NCI-H2107 treated with DMSO at 0.1 percent for 48 hours (cell line): Measurements from ENCODE around the gene CCNG2.

ENCODE experiments used
- DNase-seq: peaks from one replicate; lab custom pipeline; 2025; ENCODE audit not compliant: unreplicated experiment; lab: John Stamatoyannopoulos, UW

The CCNG2 gene

DNA sequence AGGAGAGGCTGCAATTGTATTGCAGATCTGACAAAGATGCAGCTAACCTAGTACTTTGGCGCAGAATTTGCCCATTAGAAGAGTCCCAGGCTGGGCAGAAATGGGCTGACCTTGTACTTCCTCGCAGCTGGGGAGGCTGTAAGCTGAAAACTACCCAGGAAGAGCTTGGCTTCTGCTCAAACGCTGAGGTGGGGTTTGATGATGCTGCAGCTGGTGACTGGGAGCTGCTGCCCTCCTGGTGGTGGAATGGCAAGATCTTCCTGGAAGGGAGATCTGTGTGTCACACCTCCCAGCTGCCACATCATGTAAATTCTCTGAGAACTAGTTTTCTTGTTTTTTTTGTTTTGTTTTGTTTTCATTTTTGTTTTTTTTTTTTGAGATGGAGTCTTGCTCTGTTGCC, 17.4 kb downstream of the CCNG2 start:
- no peak for DNase-seq

DNA sequence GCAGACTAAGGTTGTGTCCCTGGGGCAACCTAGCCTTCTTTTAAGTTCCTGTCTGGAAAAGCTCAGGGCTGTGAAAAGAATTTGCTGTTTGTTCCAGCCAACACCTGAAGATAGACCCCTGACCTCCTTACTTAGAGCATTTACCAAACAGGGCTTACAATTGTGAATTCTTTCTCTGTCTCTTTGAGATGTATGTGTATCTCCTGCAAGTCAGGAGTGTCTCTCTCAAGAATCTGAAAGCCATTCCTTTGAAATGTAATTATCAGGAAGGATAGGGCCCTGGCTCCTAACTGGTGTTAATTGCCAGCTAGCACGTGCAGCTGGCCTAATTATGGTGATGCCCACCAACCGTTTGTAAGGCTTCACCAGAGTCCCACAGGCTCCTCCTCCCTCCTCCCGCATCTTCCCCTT, 18.2 kb downstream of the CCNG2 start:
- DNase-seq, result no peak

DNA sequence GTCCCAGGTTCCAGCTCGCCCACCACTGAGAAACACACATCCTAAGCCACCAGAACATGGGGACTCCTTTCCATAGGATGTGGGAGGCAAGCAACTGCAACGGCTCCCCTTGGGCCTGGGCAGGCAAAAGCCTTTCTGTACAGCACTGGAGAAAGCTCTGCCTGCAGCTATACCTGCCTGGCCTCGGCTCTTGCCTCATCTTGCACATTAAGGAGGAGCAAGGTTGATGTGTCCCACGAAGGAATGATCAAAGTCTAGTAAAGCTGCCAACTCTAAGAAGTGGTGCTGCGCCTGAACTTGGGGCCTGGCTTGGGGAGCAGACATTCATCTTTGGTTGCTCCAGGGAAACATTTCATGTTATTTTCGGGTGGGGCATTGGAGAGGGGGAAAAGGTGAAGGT, 19.6 kb downstream of the CCNG2 start:
- DNase-seq, result no peak

DNA sequence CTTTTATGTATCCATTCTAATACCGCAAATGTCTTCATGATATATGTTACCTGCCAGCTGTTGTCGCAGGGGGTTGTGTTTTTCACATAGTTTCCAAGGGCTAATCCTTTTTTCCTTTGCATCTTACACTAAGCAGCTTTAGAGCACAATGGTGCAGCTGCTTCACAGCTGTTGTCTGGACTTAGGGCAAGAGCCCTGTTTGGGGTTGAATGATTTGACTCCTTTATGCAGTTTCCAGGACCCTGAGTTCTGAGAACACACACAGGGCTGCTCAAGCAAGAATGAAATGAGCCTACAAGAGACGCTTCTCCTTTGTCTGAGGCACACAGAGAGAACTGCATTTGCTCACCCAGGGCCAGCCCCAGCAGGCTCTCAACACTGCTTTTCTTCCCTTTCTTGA, 20.2 kb downstream of the CCNG2 start:
- DNase-seq, result no peak

DNA sequence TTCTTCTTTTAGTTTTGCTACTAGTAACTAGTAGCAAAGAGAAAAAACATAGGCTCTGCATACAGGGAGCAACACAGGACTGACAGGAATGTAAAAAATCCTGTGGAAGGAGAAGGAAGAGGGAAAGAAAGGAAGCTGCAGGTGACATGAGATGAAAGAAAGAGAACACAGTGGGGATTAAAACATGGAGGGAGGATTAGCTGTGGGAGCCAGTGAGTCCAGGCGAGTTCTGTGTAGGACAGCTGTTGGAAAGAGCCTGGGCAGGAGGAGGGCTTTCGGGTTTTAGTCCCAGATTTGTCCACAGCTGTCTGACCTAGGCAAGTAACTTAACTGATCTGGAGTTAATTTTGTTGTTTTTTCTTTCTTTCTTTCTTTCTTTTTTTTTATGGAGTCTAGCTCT, 21.6 kb downstream of the CCNG2 start:
- no peak for DNase-seq

DNA sequence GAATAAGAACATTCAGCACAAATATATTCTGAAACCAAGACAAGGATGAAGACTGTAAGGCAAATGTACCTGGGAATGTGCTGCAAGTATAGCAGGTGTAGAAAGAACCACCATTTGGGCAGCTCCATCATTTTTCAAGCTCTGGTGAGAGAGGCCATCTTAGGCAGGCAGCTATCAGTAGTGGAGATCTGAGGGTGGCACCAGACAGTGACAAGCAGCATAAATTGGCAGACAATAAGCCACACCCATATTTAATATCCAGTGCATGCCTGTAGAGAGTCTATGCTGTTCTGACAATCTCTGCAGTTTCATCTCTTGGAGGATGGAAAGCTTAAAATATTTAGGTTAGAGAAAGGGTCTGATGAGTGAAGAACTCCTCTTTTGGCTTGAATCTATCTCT, 22.5 kb downstream of the CCNG2 start:
- no peak for DNase-seq

DNA sequence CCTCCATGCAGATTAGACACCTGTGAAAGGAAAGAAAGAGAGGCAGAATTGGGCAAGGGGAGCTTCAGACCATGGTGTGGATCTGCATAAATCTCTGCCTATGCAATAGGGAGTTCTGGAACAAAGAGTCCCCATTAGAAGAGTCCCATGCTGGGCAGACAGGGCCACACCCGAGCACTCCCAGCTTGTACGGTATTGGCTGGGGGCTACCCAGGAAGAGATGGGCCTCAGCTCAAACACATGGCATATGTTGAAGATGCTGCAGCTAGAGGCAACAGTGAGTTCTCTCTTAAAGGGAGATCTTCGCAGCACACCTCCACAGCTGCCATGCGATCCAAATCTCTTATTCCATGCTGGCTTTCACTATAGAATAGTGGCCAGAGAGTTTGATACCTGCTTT, 24.7 kb downstream of the CCNG2 start:
- no peak for DNase-seq

DNA sequence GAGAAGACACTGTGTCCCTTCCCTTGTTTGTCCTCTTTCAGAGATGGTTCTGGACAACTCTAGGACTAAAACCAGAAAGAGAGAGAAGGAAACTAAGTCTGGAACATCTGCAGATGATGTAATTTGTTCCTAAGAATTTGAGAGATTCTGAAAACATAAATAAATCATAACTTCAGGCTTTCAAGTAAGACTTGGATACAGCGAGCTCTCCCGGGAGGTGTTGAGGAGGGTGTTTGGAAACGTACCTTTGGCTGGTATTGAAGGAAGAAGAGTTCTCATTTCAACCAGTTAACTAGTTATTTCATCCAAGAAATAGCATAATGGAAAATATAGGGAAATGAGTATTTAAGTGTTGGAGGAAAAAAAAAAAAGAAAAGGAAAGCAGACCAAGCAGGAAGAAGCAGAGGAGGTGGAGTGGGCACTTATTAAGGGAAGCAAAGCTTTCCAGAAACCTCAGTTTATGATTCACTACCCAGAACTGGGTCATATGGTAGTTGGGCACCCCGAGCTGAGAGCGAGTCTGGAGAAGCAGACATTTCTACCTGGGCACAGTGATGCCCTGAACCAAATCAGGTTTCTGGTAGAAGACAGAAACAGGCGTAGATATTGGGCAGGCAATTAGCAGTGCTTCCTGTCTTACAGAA, 26.9 kb downstream of the CCNG2 start:
- no peak for DNase-seq

DNA sequence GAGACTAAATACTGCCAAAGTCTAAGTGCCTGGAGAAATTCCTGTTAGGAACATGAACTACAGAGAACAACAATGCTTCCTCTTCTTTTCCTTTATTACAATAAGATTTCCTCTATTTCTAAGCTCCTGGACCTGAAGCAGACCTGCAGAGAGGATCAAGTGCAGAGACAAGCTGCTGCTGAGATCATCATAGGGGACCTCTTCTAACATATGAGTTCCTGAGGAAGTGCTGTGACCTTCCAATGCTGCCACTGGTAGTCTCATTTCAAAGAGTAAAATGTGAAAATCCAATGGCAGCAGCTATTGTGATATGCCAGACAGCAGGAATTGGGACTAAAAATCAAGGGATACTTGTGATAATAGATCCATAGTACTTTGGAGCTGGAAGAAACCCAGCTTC, 28.0 kb downstream of the CCNG2 start:
- DNase-seq, result no peak

DNA sequence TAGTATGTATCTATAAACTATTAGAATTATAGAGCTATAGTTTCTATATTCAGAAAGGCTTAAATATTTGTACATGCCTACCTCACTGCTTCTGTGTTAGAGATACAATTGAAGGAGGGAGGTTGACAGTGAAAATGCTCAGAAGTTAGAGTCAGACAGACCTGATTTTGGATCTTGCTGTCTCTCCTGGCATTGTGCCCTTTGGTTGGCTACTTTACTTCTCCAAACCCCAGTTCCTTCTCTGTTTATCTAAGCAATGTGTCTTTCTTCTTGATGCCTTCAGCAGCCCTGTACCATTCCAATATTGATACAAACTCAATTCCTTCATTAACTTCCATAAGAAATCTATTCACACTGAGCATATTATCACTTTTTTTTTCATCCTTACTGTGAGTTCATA, 28.7 kb downstream of the CCNG2 start:
- DNase-seq, result no peak

DNA sequence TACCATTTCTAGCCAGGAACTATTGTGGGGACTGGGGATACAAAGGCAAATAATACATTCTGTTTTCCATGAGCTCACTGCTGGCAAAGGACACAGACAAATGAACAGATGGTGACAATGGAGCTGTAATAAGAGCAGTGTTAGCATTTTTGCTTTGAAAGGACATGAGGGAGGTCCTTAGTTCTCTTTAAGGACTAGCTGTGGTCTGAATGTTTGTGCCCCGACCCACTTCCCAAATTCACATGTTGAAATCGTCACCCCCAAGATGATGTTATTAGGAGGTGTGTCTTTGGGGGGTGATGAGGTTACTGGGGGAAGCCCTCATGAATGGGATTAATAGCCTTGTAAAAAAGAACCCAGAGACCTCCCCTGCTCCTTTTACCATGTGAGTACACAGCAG, 30.3 kb downstream of the CCNG2 start:
- no peak for DNase-seq

DNA sequence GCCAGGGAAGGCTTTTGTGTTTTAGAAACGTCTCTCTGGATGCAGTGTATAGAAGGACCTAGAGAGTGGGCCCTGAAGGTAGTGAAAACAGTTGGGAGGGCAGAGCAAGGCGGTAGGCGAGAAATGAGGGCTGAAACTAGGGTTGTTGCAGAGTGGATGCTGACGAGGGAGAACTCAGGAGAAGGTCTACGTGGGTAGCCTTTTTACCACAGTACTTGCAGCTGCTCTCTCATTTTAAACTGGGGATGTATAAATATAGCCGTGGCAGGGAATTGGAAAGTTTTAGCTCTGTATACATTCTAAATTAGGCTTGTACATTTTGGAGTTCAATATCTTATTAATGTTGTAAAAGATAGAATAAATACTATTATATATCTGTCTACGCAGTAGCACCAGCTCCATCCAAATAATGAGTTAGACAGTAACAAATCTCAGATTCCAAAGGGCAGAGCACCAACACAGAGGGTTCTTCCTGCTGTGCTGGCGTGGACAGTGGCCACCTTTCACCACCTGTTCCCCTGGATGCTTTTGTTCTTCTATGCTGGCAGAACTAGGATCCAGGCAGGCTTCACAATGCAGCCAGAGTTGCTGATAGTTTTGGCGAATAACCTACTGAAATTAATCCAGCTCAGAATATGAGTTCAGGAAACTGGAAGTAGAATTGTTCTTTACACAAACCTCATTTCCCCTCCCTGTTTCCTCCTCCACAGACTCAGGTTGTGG, 31.7 kb downstream of the CCNG2 start:
- DNase-seq, result no peak

DNA sequence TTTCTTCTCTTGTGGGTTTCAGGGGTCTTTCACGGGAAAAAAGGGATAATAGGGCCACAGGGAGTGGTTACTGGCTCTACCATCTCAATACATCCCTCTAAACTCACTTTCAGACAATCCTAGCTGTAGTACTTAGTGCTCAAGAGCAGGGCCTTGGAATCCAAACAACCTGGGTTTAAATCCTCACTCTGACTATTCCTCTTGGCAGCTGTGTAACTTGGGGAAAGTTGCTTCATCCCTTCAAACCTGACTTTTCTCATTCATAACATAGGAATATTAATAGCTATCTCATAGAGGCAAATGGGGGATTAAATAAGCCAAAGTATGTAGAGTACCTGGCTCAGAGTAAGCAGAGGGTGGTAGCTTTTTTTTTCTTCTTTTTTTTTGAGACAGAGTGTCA, 32.4 kb downstream of the CCNG2 start:
- DNase-seq, result no peak

DNA sequence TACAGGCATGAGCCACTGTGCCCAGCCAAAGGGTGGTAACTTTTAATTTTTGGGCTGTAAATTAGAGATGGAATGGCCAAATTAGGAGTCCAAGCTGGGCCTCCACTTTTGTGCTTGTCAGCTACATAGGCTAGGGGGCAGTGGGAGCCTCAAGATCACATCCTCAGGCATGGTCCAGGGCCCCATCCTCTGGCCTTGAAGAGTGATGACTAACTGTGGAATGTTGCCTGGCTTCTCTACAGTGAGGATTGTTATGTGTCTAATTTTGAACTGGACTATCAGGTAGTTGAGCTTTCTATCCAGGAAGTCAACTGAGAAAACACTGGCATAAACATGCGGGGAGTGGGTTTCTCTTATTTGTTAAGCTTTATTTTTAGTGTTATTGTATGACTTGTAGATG, 33.0 kb downstream of the CCNG2 start:
- no peak for DNase-seq

DNA sequence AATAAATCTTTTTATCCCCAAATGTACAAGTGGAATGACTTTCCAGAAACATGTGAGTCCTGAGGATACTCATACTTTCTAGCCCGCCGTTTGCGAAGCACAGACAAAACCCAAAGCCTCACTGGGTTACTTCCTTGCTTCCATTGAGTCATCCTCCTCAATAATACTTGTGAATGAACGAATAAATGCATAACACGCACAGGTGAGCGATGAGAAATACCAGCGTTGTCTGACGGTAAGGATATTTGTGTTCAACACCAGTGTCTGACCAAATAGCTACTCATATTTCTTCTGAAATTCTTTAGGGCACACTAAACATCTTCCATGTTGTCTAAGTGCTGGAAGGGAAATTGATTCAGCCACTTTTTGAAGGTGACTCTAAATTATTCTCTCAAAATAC, 36.0 kb downstream of the CCNG2 start:
- DNase-seq, result no peak

DNA sequence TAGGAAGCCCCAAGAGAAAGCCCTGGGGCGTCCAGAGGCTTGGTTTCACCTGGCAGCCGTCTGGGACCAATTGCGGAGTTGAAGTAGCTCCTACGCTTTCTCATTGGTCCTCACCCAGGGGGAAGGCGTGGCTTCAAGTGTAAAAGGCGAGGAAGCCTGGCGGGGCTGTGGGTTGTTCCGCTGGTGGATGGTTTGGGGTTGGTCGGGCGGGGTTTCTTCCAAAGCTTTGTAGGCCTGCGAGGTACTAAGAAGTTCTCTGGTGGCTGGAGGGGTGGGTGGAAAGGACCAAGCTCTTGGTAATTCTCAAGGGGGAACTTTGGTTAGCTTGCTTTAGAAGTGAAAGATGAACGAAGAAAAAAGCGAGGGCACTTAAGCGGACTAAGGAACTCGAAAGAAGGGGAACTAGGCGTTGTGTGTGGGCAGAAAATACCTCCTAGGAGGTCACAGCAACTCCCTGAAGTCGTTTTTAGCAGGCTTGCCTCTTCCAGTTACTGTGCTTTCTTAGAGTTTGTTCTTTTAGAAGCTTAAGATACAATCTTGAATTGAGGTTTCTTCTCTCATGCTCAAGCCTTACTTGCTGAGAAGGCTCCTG, 36.6 kb downstream of the CCNG2 start:
- no peak for DNase-seq

DNA sequence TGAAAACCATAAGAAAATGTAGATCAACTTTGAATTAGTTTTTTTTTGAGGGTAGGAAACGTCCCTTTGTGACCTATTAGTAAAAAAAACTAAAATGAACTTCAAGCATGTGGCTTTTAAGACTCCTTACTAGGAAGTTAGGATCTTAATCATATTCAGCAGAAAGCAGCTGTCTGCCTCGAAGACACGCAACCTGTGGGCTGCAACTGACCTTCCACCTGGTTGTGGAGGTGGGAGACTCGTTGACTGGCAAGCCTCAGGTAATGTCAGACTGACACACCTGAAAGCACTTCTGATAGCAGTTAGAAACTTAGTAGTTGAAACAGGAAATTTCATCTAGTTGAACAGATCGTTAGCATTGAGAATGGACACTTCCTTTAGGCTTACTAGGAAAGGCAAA, 37.4 kb downstream of the CCNG2 start:
- DNase-seq, result no peak

DNA sequence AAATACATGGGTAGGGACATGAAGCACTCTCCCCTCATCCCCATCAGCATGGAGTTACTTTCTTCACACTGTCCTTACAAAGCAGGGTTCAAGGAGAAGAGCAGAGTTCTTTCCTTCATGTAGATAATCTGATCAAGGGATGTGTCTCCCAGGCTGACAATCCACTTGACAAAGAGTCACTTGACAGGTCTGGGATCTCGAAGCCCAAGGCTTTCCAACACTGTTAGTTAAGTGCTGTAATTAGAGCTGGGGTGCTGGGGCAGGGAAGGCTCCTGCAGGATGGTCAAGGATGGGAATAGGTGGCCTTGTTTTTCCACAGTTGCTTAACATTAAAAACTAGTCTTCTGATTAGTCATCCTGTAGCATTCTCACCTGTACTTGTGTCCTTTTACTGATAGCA, 38.0 kb downstream of the CCNG2 start:
- DNase-seq, result no peak

DNA sequence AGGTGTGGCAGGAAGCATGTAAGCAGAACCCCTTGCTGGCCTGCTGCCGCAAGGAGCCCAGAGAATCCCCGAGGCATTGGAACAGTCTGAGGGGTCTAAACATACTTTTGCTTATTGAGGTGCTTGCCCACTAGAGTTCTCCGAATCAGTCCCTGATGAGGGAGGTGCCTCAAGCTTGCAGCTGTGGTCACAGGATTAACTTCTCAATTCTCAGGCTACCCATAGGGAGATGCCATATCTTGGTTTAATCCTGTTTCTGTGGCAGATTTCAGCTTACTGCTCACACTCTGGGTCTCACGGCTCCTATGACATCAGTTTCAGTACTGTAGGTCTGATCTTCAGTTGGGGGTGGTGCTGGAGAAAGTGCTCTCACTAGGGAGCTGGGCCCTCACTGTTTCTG, 39.9 kb downstream of the CCNG2 start:
- no peak for DNase-seq

DNA sequence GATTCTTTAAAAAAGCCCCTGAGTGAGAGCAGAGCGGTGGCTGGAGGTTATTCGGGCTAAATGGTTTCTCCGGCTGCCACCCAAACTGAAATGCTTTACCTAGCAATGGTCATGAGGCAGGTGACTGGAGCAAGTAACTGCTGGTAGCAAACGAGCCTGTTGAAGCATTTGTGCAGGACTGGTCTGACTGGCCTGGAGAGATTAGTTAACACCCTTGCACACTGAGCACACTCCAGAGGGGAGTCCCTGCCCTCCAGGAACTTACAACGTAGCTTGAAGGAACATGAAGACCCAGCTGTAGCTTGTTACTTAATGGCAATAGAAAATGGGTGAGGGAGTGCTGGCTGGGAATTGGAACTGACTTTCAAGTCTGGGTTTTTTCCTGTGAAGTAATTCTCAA, 40.4 kb downstream of the CCNG2 start:
- DNase-seq, result no peak

DNA sequence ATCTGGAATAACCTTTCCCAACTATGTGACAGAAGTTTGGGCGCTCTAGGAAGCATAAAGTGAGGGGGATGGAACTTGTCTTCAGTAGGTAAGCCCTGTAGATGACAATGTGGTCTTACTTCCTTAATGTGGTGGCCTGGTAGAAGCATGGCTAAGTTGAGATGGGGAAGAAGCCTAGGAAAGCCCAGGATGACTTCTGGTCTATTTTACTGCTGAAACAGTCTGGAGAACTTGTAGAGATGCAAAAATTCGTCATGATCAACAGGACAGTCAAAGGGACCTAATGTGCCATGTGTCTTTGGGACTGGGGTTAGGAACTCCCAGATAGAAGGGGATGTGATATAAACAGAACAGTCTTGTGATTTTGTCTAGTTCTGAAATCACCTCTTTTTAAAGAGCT, 40.8 kb downstream of the CCNG2 start:
- no peak for DNase-seq

DNA sequence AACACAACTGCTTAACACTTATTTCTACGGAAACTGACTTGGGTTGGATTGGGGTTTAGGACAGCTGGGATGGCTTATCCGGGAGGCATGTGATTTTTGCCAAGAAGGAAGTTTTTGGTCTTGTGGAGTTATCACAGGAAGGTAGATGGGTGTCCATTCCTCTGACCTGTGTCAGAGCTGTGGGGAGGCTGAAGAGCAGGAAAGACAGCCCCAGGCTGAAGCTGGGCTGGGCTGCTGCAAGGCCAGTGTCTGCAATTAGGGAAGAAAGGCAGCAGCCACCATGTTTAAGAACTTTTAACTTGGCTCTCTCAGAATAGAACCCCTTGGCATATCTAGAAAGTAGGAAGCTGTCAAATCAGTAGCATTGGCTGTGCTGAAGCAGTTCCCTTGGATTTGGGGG, 42.3 kb downstream of the CCNG2 start:
- no peak for DNase-seq

DNA sequence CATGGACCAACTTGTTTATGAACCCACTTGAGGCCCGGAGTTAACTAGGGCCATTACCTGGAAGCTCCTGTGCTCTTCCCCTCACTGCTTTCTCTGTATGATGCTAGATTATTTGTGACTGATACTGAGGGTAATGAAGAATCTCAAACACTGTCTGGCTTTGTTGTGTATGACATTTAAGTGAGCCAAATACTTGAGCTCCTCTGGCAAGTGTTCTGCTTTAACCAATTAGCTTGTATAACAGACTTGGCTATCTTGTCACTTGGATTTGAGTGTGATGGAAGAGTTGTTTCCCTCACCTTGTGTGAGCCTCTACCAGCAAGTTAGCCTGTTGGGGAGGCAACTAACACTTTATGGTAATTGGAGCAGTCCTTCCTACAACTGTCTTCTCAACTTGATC, 42.7 kb downstream of the CCNG2 start:
- DNase-seq, result no peak
